HepG2 (cell line): ENCODE data around the gene HDHD3. TPM values are rescaled to one million over a fixed set of nuclear protein-coding genes. Genes with fewer than 3 reads are reported as not detected.
"Not testable (repeated sequence)": the region's sequence is repeated elsewhere in the genome, so short reads cannot be mapped to it uniquely, and the experiment has no call there.

Source experiments
- ARNT2 ChIP-seq: sonication (generic); formaldehyde crosslinking; IDR thresholded peaks from 2 replicates; pipeline ENCODE4 v1.8.0; 2022; ENCODE audit warnings: mild to moderate bottlenecking, low read depth, missing genetic modification reagents, moderate library complexity
- BRD4 ChIP-seq: sonication (generic); formaldehyde crosslinking; IDR thresholded peaks from 2 replicates; pipeline ENCODE4 v1.4.0; 2020; ENCODE audit warnings: missing genetic modification reagents
- ELF3 ChIP-seq: IDR thresholded peaks from 2 replicates; pipeline ENCODE4 v1.6.1; 2016; ENCODE audit warnings: missing genetic modification reagents, missing compliant biosample characterization
- HOXA3 ChIP-seq: sonication (generic); formaldehyde crosslinking; IDR thresholded peaks from 2 replicates; pipeline ENCODE4 v1.5.0; 2020; ENCODE audit warnings: missing genetic modification reagents
- MAX ChIP-seq: IDR thresholded peaks from 2 replicates; pipeline ENCODE4 v1.6.1; 2012; ENCODE audit warnings: inconsistent platforms
- MED1 ChIP-seq: sonication (generic); formaldehyde crosslinking; IDR thresholded peaks from 2 replicates; pipeline ENCODE4 v1.4.0; 2020; ENCODE audit warnings: missing genetic modification reagents
- MIER3 ChIP-seq: IDR thresholded peaks from 2 replicates; pipeline ENCODE4 v1.6.1; 2016; ENCODE audit warnings: missing compliant biosample characterization, borderline replicate concordance
- MIXL1 ChIP-seq: IDR thresholded peaks from 2 replicates; pipeline ENCODE4 v1.6.1; 2016
- MYC ChIP-seq: sonication (generic); formaldehyde crosslinking; IDR thresholded peaks from 2 replicates; pipeline ENCODE4 v1.9.0; 2021; ENCODE audit warnings: missing genetic modification reagents, borderline replicate concordance
- PPARG ChIP-seq: conservative IDR thresholded peaks from 2 replicates; pipeline ENCODE4 v1.6.1; 2016; ENCODE audit warnings: missing biosample characterization, missing genetic modification reagents
- RARA ChIP-seq: IDR thresholded peaks from 2 replicates; pipeline ENCODE4 v1.6.1; 2016; ENCODE audit warnings: missing genetic modification reagents, missing compliant biosample characterization
- RXRB ChIP-seq: IDR thresholded peaks from 2 replicates; pipeline ENCODE4 v1.6.1; 2016; ENCODE audit warnings: borderline replicate concordance, missing genetic modification reagents, missing compliant biosample characterization
- SAP130 ChIP-seq: IDR thresholded peaks from 2 replicates; pipeline ENCODE4 v1.6.1; 2016; ENCODE audit warnings: low read depth
- SOX6 ChIP-seq, 2 experiments: fragments of 450-650 bp in 1 of 2; sonication (generic) in 1 of 2; formaldehyde crosslinking in 1 of 2; IDR thresholded peaks; 2 replicates each; pipeline versions ENCODE4 v1.4.0 to v1.6.1; 2017 to 2020; ENCODE audit warnings: antibody characterized with exemption in 1 of 2, mild to moderate bottlenecking in 1 of 2, missing genetic modification reagents in 1 of 2
- SRY ChIP-seq: sonication (generic); formaldehyde crosslinking; IDR thresholded peaks from 2 replicates; pipeline ENCODE4 v1.8.0; 2022; ENCODE audit warnings: mild to moderate bottlenecking, missing genetic modification reagents
- TCF12 ChIP-seq, 2 experiments: fragments of 450-650 bp in 1 of 2; sonication (generic) in 1 of 2; formaldehyde crosslinking in 1 of 2; IDR thresholded peaks; 2 replicates each; pipeline versions ENCODE4 v1.6.1 to v1.8.0; 2017 to 2022; ENCODE audit warnings: antibody characterized with exemption in 1 of 2, mild to moderate bottlenecking in 1 of 2, missing genetic modification reagents in 1 of 2, moderate library complexity in 1 of 2
- ZBTB7B ChIP-seq: sonication (generic); formaldehyde crosslinking; IDR thresholded peaks from 2 replicates; pipeline ENCODE4 v1.4.0; 2020; ENCODE audit warnings: missing genetic modification reagents
- ZFX ChIP-seq: sonication (generic); formaldehyde crosslinking; IDR thresholded peaks from 2 replicates; pipeline ENCODE4 v1.4.0; 2020; ENCODE audit warnings: mild to moderate bottlenecking, low read depth, missing genetic modification reagents, moderate library complexity
- ZFY ChIP-seq: sonication (generic); formaldehyde crosslinking; IDR thresholded peaks from 2 replicates; pipeline ENCODE4 v1.4.0; 2020; ENCODE audit warnings: missing genetic modification reagents
- ZNF230 ChIP-seq: sonication (generic); formaldehyde crosslinking; IDR thresholded peaks from 2 replicates; pipeline ENCODE4 v1.4.0; 2020; ENCODE audit warnings: mild to moderate bottlenecking, missing genetic modification reagents
- ZNF746 ChIP-seq: sonication (generic); formaldehyde crosslinking; IDR thresholded peaks from 2 replicates; pipeline ENCODE4 v1.8.0; 2022; ENCODE audit warnings: mild to moderate bottlenecking, missing genetic modification reagents
- polyA plus RNA-seq, 8 experiments: library from polyadenylated mRNA; depleted of rRNA in 3 of 8; stranded (reverse) in 7 of 8; unstranded in 1 of 8; fragments of >200 nt; fragmentation: Illumina TruSeq in 4 of 8; extraction: Trizol in 4 of 8; gene quantifications; 2 replicates each; pipeline versions ENCODE4 v1.2.1 to v1.2.3, GENCODE V29; 2011 to 2016; ENCODE audit warnings: low read depth in 4 of 8, missing spikeins in 1 of 8, mixed read lengths in 1 of 8; ENCODE audit not compliant: insufficient read depth in 1 of 8
- total RNA-seq, 5 experiments: library from RNA; depleted of rRNA; stranded (reverse); fragments of >200 nt; fragmentation: Illumina TruSeq; extraction: Trizol; gene quantifications; 2 replicates each; pipeline ENCODE4 v1.2.3, GENCODE V29; 2016; ENCODE audit warnings: low read depth in 1 of 5
- TF ChIP-seq, protein P1 (sequence below): sonication (generic); formaldehyde crosslinking; conservative IDR thresholded peaks from 2 replicates; pipeline ENCODE4 v1.4.0; 2020; ENCODE audit warnings: mild to moderate bottlenecking, missing genetic modification reagents, moderate library complexity
- TF ChIP-seq, protein P2 (sequence below): IDR thresholded peaks from 2 replicates; pipeline ENCODE4 v1.6.1; 2016; ENCODE audit warnings: low read depth, borderline replicate concordance

Gene HDHD3
- total and polyA plus RNA-seq, 2 of the 13 experiments (the other 11 are each of a cell fraction or from before 2014, with no cell fraction given) = 23.1 to 38.5 TPM

DNA sequence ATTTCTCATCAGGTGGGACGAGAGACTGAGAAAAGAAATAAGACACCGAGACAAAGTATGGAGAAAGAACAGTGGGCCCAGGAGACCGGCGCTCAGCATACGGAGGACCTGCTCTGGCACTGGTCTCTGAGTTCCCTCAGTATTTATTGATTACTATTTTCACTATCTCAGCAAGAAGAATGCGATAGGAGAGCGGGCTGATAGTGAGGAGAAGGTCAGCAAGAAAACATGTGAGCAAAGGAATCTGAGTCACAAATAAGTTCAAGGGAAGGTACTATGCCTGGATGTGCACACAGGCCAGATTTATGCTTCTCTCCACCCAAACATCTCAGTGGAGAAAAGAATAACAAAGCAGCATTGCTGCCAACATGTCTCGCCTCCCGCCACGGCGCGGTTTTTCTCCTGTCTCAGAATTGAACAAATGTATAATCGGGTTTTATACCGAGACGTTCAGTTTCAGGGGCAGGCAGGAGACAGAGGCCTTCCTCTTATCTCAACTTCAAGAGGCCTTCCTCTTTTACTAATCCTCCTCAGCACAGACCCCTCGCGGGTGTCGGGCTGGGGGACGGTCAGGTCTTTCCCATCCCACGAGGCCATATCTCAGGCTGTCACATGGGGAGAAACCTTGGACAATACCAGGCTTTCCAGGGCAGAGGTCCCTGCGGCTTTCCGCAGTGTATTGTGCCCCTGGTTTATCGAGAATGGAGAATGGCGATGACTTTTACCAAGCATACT, 2.5 kb upstream of the HDHD3 start (continued):
- TF ChIP-seq TCF12, SOX6 (IDR thresholded peaks at IDR 0.05): not testable (repeated sequence)
- TF ChIP-seq TCF12 (CRISPR knock-in tag; IDR thresholded peaks at IDR 0.05) (0 out of 2 replicates have a peak, but pooled peaks have one; percentile 24), BRD4 (CRISPR knock-in tag) (peak; percentile 61; the same call in 1 of the 2 replicates), ZFY (CRISPR knock-in tag) (peak; percentile 47), ZBTB7B (0 out of 2 replicates have a peak, but pooled peaks have one; percentile 1), PPARG (CRISPR knock-in tag) (peak; percentile 74; the same call in 1 of the 2 replicates), ZNF746 (CRISPR knock-in tag) (peak; percentile 27; the same call in 1 of the 2 replicates), ELF3 (0 out of 2 replicates have a peak, but pooled peaks have one; percentile 8), HOXA3 (CRISPR knock-in tag) (peak; percentile 23; the same call in 1 of the 2 replicates), MIXL1 (CRISPR knock-in tag) (0 out of 2 replicates have a peak, but pooled peaks have one; percentile 13), SOX6 (CRISPR knock-in tag; IDR thresholded peaks at IDR 0.05) (peak; percentile 63; the same call in 1 of the 2 replicates), SAP130 (peak; percentile 34; the same call in 1 of the 2 replicates), RARA (0 out of 2 replicates have a peak, but pooled peaks have one; percentile 20), MED1 (CRISPR knock-in tag) (peak; percentile 38), MIER3 (CRISPR knock-in tag) (0 out of 2 replicates have a peak, but pooled peaks have one; percentile 12), ZFX (CRISPR knock-in tag) (peak; percentile 43; the same call in 1 of the 2 replicates), ZNF230 (CRISPR knock-in tag) (0 out of 2 replicates have a peak, but pooled peaks have one; percentile 10), ARNT2 (0 out of 2 replicates have a peak, but pooled peaks have one; percentile 1), SRY (CRISPR knock-in tag) (0 out of 2 replicates have a peak, but pooled peaks have one; percentile 7), MYC (0 out of 2 replicates have a peak, but pooled peaks have one; percentile 43), MAX (peak; percentile 46; the same call in 1 of the 2 replicates), RXRB (peak; percentile 44; the same call in 1 of the 2 replicates)
- TF ChIP-seq, protein P1, sequence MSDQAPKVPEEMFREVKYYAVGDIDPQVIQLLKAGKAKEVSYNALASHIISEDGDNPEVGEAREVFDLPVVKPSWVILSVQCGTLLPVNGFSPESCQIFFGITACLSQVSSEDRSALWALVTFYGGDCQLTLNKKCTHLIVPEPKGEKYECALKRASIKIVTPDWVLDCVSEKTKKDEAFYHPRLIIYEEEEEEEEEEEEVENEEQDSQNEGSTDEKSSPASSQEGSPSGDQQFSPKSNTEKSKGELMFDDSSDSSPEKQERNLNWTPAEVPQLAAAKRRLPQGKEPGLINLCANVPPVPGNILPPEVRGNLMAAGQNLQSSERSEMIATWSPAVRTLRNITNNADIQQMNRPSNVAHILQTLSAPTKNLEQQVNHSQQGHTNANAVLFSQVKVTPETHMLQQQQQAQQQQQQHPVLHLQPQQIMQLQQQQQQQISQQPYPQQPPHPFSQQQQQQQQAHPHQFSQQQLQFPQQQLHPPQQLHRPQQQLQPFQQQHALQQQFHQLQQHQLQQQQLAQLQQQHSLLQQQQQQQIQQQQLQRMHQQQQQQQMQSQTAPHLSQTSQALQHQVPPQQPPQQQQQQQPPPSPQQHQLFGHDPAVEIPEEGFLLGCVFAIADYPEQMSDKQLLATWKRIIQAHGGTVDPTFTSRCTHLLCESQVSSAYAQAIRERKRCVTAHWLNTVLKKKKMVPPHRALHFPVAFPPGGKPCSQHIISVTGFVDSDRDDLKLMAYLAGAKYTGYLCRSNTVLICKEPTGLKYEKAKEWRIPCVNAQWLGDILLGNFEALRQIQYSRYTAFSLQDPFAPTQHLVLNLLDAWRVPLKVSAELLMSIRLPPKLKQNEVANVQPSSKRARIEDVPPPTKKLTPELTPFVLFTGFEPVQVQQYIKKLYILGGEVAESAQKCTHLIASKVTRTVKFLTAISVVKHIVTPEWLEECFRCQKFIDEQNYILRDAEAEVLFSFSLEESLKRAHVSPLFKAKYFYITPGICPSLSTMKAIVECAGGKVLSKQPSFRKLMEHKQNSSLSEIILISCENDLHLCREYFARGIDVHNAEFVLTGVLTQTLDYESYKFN (CRISPR knock-in tag) = peak; percentile 81
- TF ChIP-seq, protein P2, sequence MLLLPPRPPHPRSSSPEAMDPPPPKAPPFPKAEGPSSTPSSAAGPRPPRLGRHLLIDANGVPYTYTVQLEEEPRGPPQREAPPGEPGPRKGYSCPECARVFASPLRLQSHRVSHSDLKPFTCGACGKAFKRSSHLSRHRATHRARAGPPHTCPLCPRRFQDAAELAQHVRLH (CRISPR knock-in tag) = 0 out of 2 replicates have a peak, but pooled peaks have one; percentile 16
